Measurements from ENCODE around the gene GPR137C. TPM values are rescaled to one million over a fixed set of nuclear protein-coding genes. Genes with fewer than 3 reads are reported as not detected.

Gene GPR137C
- total and polyA plus RNA-seq, 2 of the 4 experiments (the other 2 are of a cell fraction): 0.72 to 0.91 TPM

- ATAC-seq (ENCODE audit: low read depth): no peak
- Histone ChIP-seq H3K56ac (ENCODE audit: extremely low read depth, insufficient read depth, low read length) (no peak overlapping the region), H3K4me2 (ENCODE audit: low read depth, low read length) (no peak overlapping the region), H3K14ac (replicated peaks; ENCODE audit: low read depth, low read length) (no peak overlapping the region), H3K9me1 (ENCODE audit: insufficient read depth, low read length) (no peaks in the 10 kb centered on the region), H3K4me3 (ENCODE audit: insufficient read depth, low read depth, low read length) (no peak overlapping the region), H3K4ac (ENCODE audit: low read depth, low read length) (no peak overlapping the region), H4K20me1 (ENCODE audit: insufficient read depth, low read length) (no peaks in the 10 kb centered on the region), H3K23ac (ENCODE audit: low read depth, low read length) (no peak overlapping the region), H2AK9ac (replicated peaks; ENCODE audit: low read depth, low read length, poor library complexity) (no peak overlapping the region), H2BK20ac (ENCODE audit: low read depth, low read length) (no peak overlapping the region), H4K91ac (ENCODE audit: insufficient read depth, low read depth, low read length) (no peak overlapping the region), H3K4me1 (ENCODE audit: control insufficient read depth, insufficient read depth, low read length) (no peaks in the 10 kb centered on the region), H3K27me3 (ENCODE audit: control insufficient read depth, insufficient read depth, low read length) (no peaks in the 10 kb centered on the region), H2AK5ac (ENCODE audit: low read depth, low read length) (no peak overlapping the region), H4K5ac (ENCODE audit: low read depth, low read length) (no peak overlapping the region), H4K8ac (ENCODE audit: low read depth in 2 of 2, low read length in 2 of 2) (no peak overlapping the region), H2AFZ (replicated peaks; ENCODE audit: low read length, poor library complexity) (no peak overlapping the region), H3K27ac (ENCODE audit: insufficient read depth, low read length) (no peak overlapping the region), H2BK120ac (ENCODE audit: low read depth, low read length) (no peak overlapping the region), H3K9ac (ENCODE audit: low read depth, low read length) (no peak overlapping the region), H2BK15ac (ENCODE audit: low read depth, low read length) (no peak overlapping the region), H3K9me3 (ENCODE audit: control insufficient read depth, insufficient read depth, low read length) (no peaks in the 10 kb centered on the region), H3K18ac (ENCODE audit: low read depth, low read length) (no peak overlapping the region), H3K79me1 (ENCODE audit: low read depth in 1 of 2, low read length in 2 of 2) (no peaks in the 10 kb centered on the region), H3K36me3 (ENCODE audit: control insufficient read depth, insufficient read depth, low read length) (no peaks in the 10 kb centered on the region), H2BK5ac (ENCODE audit: low read depth, low read length, poor library complexity, severe bottlenecking) (no peak overlapping the region)
- BruUV-seq (replicated peaks): no TSS peak
- no peak for DNase-seq
- no peak for TF ChIP-seq MXI1 (IDR thresholded peaks at IDR 0.05; ENCODE audit: borderline replicate concordance, low read depth, low read length)
- no peak for TF ChIP-seq CHD1 (IDR thresholded peaks at IDR 0.05; ENCODE audit: low read depth, low read length)
- peak; percentile 33; the same call in 1 of the 2 replicates for TF ChIP-seq FOS (IDR thresholded peaks at IDR 0.05; ENCODE audit: low read depth, low read length)
- intact Hi-C loops (cut with micrococcal nuclease): no loop called here
- CTCF ChIA-PET: no interaction called here
- POLR2A ChIA-PET (ENCODE audit: unreplicated experiment): no interaction called here
- dilution Hi-C loops (cut with HindIII; ENCODE audit: low sequenced_read_pairs, unreplicated experiment): no loop called here
- WGBS, 2 experiments (ENCODE audit: extremely low coverage in 2 of 2, insufficient read length in 1 of 2): no CpG with 5 or more reads among the region's 1 CpG
- in situ Hi-C loops (cut with MboI; ENCODE audit: low sequenced_read_pairs): no loop called here
These were observed 39.4 kb upstream of the GPR137C start for GRCh38 chr14:52513249-52513648.
